ENCODE data around the gene BTBD9.

The BTBD9 gene

GRCh38 chr6:38503960-38504682 lies 135.6 kb downstream of the BTBD9 start:
- DNase-seq = no peak

- peak; percentile 15 for DNase-seq
Observed at GRCh38 chr6:38503032-38503773, 136.5 kb downstream of the BTBD9 start.

GRCh38 chr6:38502423-38502822 lies 137.3 kb downstream of the BTBD9 start:
- DNase-seq = no peak

GRCh38 chr6:38501931-38502330 lies 137.8 kb downstream of the BTBD9 start:
- DNase-seq = peak; percentile 67

- no peak for DNase-seq
Observed at GRCh38 chr6:38499529-38500096, 140.1 kb downstream of the BTBD9 start.

- no peak for DNase-seq
Observed at GRCh38 chr6:38498805-38499445, 140.8 kb downstream of the BTBD9 start.

GRCh38 chr6:38498085-38498484 lies 141.6 kb downstream of the BTBD9 start:
- no peak for DNase-seq

GRCh38 chr6:38497546-38497945 lies 142.2 kb downstream of the BTBD9 start:
- DNase-seq = no peak

GRCh38 chr6:38495922-38496635 lies 143.7 kb downstream of the BTBD9 start:
- DNase-seq = no peak

- no peak for DNase-seq
Observed at GRCh38 chr6:38495518-38495917, 144.2 kb downstream of the BTBD9 start.

GRCh38 chr6:38493931-38494547 lies 145.7 kb downstream of the BTBD9 start:
- DNase-seq = peak; percentile 69

- no peak for DNase-seq
Observed at GRCh38 chr6:38492031-38492430, 147.7 kb downstream of the BTBD9 start.

GRCh38 chr6:38489951-38490350 lies 149.8 kb downstream of the BTBD9 start:
- DNase-seq = no peak

GRCh38 chr6:38487423-38487822 lies 152.3 kb downstream of the BTBD9 start:
- no peak for DNase-seq

GRCh38 chr6:38485488-38485887 lies 154.2 kb downstream of the BTBD9 start:
- DNase-seq = no peak

- DNase-seq = no peak
Observed at GRCh38 chr6:38484656-38485055, 155.1 kb downstream of the BTBD9 start.

- no peak for DNase-seq
Observed at GRCh38 chr6:38483526-38483925, 156.2 kb downstream of the BTBD9 start.

GRCh38 chr6:38482466-38482865 lies 157.3 kb downstream of the BTBD9 start:
- no peak for DNase-seq

GRCh38 chr6:38481851-38482250 lies 157.9 kb downstream of the BTBD9 start:
- no peak for DNase-seq

GRCh38 chr6:38481211-38481836 lies 158.4 kb downstream of the BTBD9 start:
- peak; percentile 0 for DNase-seq

- DNase-seq = no peak
Observed at GRCh38 chr6:38480036-38480435, 159.7 kb downstream of the BTBD9 start.

- DNase-seq = no peak
Observed at GRCh38 chr6:38479331-38479730, 160.4 kb downstream of the BTBD9 start.
